IMR-90 (cell line): ENCODE results near the gene S100A12. TPM values are rescaled to one million over a fixed set of nuclear protein-coding genes. Genes with fewer than 3 reads are reported as not detected.

Experiments
- ATAC-seq: fragments of 200-7000 bp; cut with Tn5 transposase; 2 replicates; pipeline ENCODE4 v1.9.1; 2020; ENCODE audit warnings: low read depth, mild to moderate bottlenecking, moderate library complexity
- BruUV-seq: library from RNA; stranded (reverse); fragments of 400-500 nt; replicated peaks from 2 replicates; lab custom pipeline; 2021; lab: Mats Ljungman, UMichigan
- CTCF ChIA-PET: fragments of 300-600 bp; formaldehyde crosslinking; extraction: SDS; loops from one replicate; lab custom pipeline; 2021; ENCODE audit warnings: antibody characterized with exemption; lab: Yijun Ruan, JAX
- POLR2A ChIA-PET: fragments of 300-600 bp; sonication (Branson Sonifier 250); formaldehyde crosslinking; loops from one replicate; lab custom pipeline; 2022; ENCODE audit warnings: antibody characterized with exemption; ENCODE audit not compliant: unreplicated experiment; lab: Charles Lee
- DNase-seq: peaks from one replicate; pipeline ENCODE4 v3.0.0; 2013
- H2AFZ ChIP-seq: replicated peaks from 2 replicates; pipeline ENCODE3; 2013; ENCODE audit warnings: low read length, mild to moderate bottlenecking; ENCODE audit not compliant: poor library complexity
- H2AK5ac ChIP-seq: 2 replicates; pipeline ENCODE4 v1.6.1; 2013; ENCODE audit warnings: low read depth, low read length, inconsistent platforms
- H2AK9ac ChIP-seq: replicated peaks from 2 replicates; pipeline ENCODE3; 2013; ENCODE audit warnings: mild to moderate bottlenecking, low read depth, low read length, moderate library complexity; ENCODE audit not compliant: poor library complexity
- H2BK120ac ChIP-seq: 2 replicates; pipeline ENCODE4 v1.6.1; 2013; ENCODE audit warnings: low read depth, low read length, inconsistent platforms
- H2BK15ac ChIP-seq: 3 replicates; pipeline ENCODE4 v1.6.1; 2013; ENCODE audit warnings: low read depth, low read length, inconsistent platforms
- H2BK20ac ChIP-seq: 2 replicates; pipeline ENCODE4 v1.6.1; 2013; ENCODE audit warnings: low read depth, mild to moderate bottlenecking, inconsistent platforms, low read length, moderate library complexity
- H2BK5ac ChIP-seq: 2 replicates; pipeline ENCODE4 v1.6.1; 2013; ENCODE audit warnings: mild to moderate bottlenecking, low read depth, low read length, inconsistent platforms; ENCODE audit not compliant: poor library complexity, severe bottlenecking
- H3K14ac ChIP-seq: replicated peaks from 2 replicates; pipeline ENCODE4 v1.6.1; 2013; ENCODE audit warnings: low read depth, low read length, inconsistent platforms
- H3K18ac ChIP-seq: 2 replicates; pipeline ENCODE4 v1.6.1; 2013; ENCODE audit warnings: low read depth, low read length, control low read depth
- H3K23ac ChIP-seq: 2 replicates; pipeline ENCODE4 v1.6.1; 2013; ENCODE audit warnings: low read depth, low read length, inconsistent platforms
- H3K27ac ChIP-seq: 2 replicates; pipeline ENCODE4 v1.5.1; 2013; ENCODE audit warnings: mild to moderate bottlenecking, control low read depth, low read length; ENCODE audit not compliant: insufficient read depth
- H3K27me3 ChIP-seq: 2 replicates; pipeline ENCODE4 v1.6.1; 2013; ENCODE audit warnings: low read length; ENCODE audit not compliant: control insufficient read depth, insufficient read depth
- H3K36me3 ChIP-seq: 2 replicates; pipeline ENCODE4 v1.6.1; 2013; ENCODE audit warnings: low read length, mixed read lengths; ENCODE audit not compliant: control insufficient read depth, insufficient read depth
- H3K4ac ChIP-seq: 2 replicates; pipeline ENCODE4 v1.6.1; 2013; ENCODE audit warnings: low read depth, low read length, inconsistent platforms
- H3K4me1 ChIP-seq: 2 replicates; pipeline ENCODE4 v1.6.1; 2013; ENCODE audit warnings: low read length, mixed read lengths; ENCODE audit not compliant: control insufficient read depth, insufficient read depth
- H3K4me2 ChIP-seq: 2 replicates; pipeline ENCODE4 v1.6.1; 2013; ENCODE audit warnings: low read depth, mild to moderate bottlenecking, control low read depth, low read length, moderate library complexity
- H3K4me3 ChIP-seq: 2 replicates; pipeline ENCODE4 v1.5.1; 2013; ENCODE audit warnings: low read depth, mild to moderate bottlenecking, control low read depth, low read length, moderate library complexity; ENCODE audit not compliant: insufficient read depth
- H3K56ac ChIP-seq: 2 replicates; pipeline ENCODE4 v1.6.1; 2013; ENCODE audit warnings: low read length, inconsistent platforms; ENCODE audit not compliant: insufficient read depth; ENCODE audit errors: extremely low read depth
- H3K79me1 ChIP-seq, 2 experiments: 2 replicates each; pipeline ENCODE4 v1.6.1; 2013; ENCODE audit warnings: low read length in 2 of 2, inconsistent platforms in 1 of 2, low read depth in 1 of 2
- H3K9ac ChIP-seq: 2 replicates; pipeline ENCODE4 v1.6.1; 2013; ENCODE audit warnings: low read depth, low read length, control low read depth
- H3K9me1 ChIP-seq: 2 replicates; pipeline ENCODE4 v1.6.1; 2013; ENCODE audit warnings: low read length, inconsistent platforms; ENCODE audit not compliant: insufficient read depth
- H3K9me3 ChIP-seq: 2 replicates; pipeline ENCODE4 v1.6.1; 2013; ENCODE audit warnings: low read length; ENCODE audit not compliant: control insufficient read depth, insufficient read depth
- H4K20me1 ChIP-seq: 2 replicates; pipeline ENCODE4 v1.6.1; 2013; ENCODE audit warnings: low read length, inconsistent platforms; ENCODE audit not compliant: insufficient read depth
- H4K5ac ChIP-seq: 2 replicates; pipeline ENCODE4 v1.6.1; 2013; ENCODE audit warnings: mild to moderate bottlenecking, low read depth, low read length, control low read depth
- H4K8ac ChIP-seq, 2 experiments: 2 replicates each; pipeline ENCODE4 v1.6.1; 2013; ENCODE audit warnings: low read depth in 2 of 2, low read length in 2 of 2, control low read depth in 1 of 2, inconsistent platforms in 1 of 2
- H4K91ac ChIP-seq: 2 replicates; pipeline ENCODE4 v1.6.1; 2013; ENCODE audit warnings: low read depth, low read length, inconsistent platforms; ENCODE audit not compliant: insufficient read depth
- BHLHE40 ChIP-seq: fragments of 150-350 bp; IDR thresholded peaks from 2 replicates; pipeline ENCODE4 v1.6.1; 2016; ENCODE audit warnings: mild to moderate bottlenecking, low read depth, low read length
- FOS ChIP-seq: fragments of 150-350 bp; IDR thresholded peaks from 2 replicates; pipeline ENCODE4 v1.6.1; 2016; ENCODE audit warnings: low read depth, low read length
- POLR2A ChIP-seq: IDR thresholded peaks from 2 replicates; pipeline ENCODE4 v1.6.1; 2012; ENCODE audit warnings: mild to moderate bottlenecking, low read depth, low read length
- RAD21 ChIP-seq: IDR thresholded peaks from 2 replicates; pipeline ENCODE4 v1.6.1; 2012; ENCODE audit warnings: low read length, improper control_type of control experiment
- WGBS, 2 experiments: methylation state at CpG; one replicate each; pipeline versions ENCODE4 v1.1.5 to v1.1.7; 2013; ENCODE audit warnings: missing lambda C conversion rate in 2 of 2; ENCODE audit not compliant: insufficient read length in 1 of 2; ENCODE audit errors: extremely low coverage in 2 of 2; 5-methylcytosine and 5-hydroxymethylcytosine counted together
- dilution Hi-C: fragments of 300-500 bp; cut with HindIII; formaldehyde crosslinking; loops from one replicate; pipeline ENCODE4 v1.14.3; 2018; ENCODE audit warnings: low sequenced_read_pairs; ENCODE audit not compliant: unreplicated experiment
- in situ Hi-C: fragments of 300-500 bp; cut with MboI; formaldehyde crosslinking; loops from 3 replicates; pipeline ENCODE4 v1.14.3; 2019; ENCODE audit warnings: low sequenced_read_pairs, inconsistent platforms, mixed read lengths
- intact Hi-C: fragments of 100-400 bp; cut with micrococcal nuclease; formaldehyde crosslinking; loops from 2 replicates; pipeline ENCODE4 v1.10.0; 2022
- polyA plus RNA-seq, 3 experiments: library from polyadenylated mRNA; depleted of rRNA; stranded (reverse); fragments of >200 nt; gene quantifications; 2 replicates each; pipeline ENCODE4 v1.2.3, GENCODE V29; 2012; ENCODE audit warnings: low replicate concordance in 1 of 3
- total RNA-seq: library from RNA; depleted of rRNA; stranded (reverse); fragments of >200 nt; gene quantifications from 2 replicates; pipeline ENCODE4 v1.2.3, GENCODE V29; 2012
- TF ChIP-seq, protein P1 (sequence below): fragments of 150-350 bp; IDR thresholded peaks from 2 replicates; pipeline ENCODE4 v1.6.1; 2017; ENCODE audit warnings: mild to moderate bottlenecking, antibody characterized with exemption, low read length, low read depth

The S100A12 gene
- total and polyA plus RNA-seq, 2 of the 4 experiments (the other 2 are of a cell fraction), result not detected

DNA sequence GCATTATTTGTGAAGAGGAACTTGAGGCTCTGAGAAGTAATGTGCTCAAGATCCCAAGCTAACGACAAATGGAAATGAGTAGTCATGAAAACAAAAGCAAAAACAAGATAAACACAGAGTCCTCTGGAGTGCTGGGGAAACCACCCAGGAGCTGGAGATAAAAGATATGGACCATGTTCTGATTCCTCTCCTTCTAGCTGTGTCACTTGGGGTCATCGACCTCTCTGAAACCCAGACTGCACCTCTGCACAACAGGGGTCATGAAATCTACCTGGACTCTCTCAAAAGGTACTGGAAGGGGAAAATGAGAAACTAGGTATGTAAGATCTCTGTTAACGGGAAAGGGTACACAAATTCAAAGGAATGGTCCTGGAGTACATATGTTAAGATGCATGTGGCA is 33.2 kb downstream of the S100A12 start:
- Histone ChIP-seq H3K27ac (no peak overlapping the region), H2BK5ac (no peak overlapping the region), H3K23ac (no peak overlapping the region), H3K56ac (no peak overlapping the region), H3K18ac (no peak overlapping the region), H3K14ac (no peak overlapping the region), H3K27me3 (peaks cover 4% of the 10 kb centered on the region), H3K9me3 (no peaks in the 10 kb centered on the region), H3K9me1 (no peaks in the 10 kb centered on the region), H3K9ac (no peak overlapping the region), H2AFZ (no peak overlapping the region), H3K79me1 (no peaks in the 10 kb centered on the region), H4K91ac (no peak overlapping the region), H3K4me2 (no peak overlapping the region), H2BK120ac (no peak overlapping the region), H4K5ac (no peak overlapping the region), H4K20me1 (no peaks in the 10 kb centered on the region), H3K4me3 (no peak overlapping the region), H2BK20ac (no peak overlapping the region), H4K8ac (no peak overlapping the region), H2AK9ac (no peak overlapping the region), H3K4me1 (no peaks in the 10 kb centered on the region), H2BK15ac (no peak overlapping the region), H3K4ac (no peak overlapping the region), H2AK5ac (no peak overlapping the region), H3K36me3 (no peaks in the 10 kb centered on the region)
- intact Hi-C loops (no loop called here), dilution Hi-C loops (no loop called here), in situ Hi-C loops (no loop called here)
- 80% methylated on average over 2 of the region's 3 CpGs; no CpG with 5 or more reads in 1 of the 2 experiments for WGBS, 2 experiments
- BruUV-seq, result no TSS peak
- ChIA-PET CTCF (no interaction called here), POLR2A (no interaction called here)
- TF ChIP-seq RAD21 (no peak), BHLHE40 (no peak), FOS (no peak), POLR2A (no peak)
- TF ChIP-seq, protein P1, sequence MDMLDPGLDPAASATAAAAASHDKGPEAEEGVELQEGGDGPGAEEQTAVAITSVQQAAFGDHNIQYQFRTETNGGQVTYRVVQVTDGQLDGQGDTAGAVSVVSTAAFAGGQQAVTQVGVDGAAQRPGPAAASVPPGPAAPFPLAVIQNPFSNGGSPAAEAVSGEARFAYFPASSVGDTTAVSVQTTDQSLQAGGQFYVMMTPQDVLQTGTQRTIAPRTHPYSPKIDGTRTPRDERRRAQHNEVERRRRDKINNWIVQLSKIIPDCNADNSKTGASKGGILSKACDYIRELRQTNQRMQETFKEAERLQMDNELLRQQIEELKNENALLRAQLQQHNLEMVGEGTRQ, result no peak
- DNase-seq (no peak), ATAC-seq (no peak)
